ENCODE results near the gene KIF19. TPM values are rescaled to one million over a fixed set of nuclear protein-coding genes. Genes with fewer than 3 reads are reported as not detected.

The KIF19 gene
- total and polyA plus RNA-seq, 3 donors from 2014 or later, result 2.0 to 3.3 (median 3.0) TPM

GRCh38 chr17:74394275-74394950 is 68.4 kb downstream of the KIF19 start:
- Histone ChIP-seq H3K27ac (no peak overlapping the region), H3K27me3 (no peaks in the 10 kb centered on the region), H3K4me3 (no peak overlapping the region), H3K36me3 (ENCODE audit: low read depth, missing control alignments) (no peaks in the 10 kb centered on the region), H3K9me3 (no peaks in the 10 kb centered on the region), H3K4me1 (no peaks in the 10 kb centered on the region)
- TF ChIP-seq, protein P1, sequence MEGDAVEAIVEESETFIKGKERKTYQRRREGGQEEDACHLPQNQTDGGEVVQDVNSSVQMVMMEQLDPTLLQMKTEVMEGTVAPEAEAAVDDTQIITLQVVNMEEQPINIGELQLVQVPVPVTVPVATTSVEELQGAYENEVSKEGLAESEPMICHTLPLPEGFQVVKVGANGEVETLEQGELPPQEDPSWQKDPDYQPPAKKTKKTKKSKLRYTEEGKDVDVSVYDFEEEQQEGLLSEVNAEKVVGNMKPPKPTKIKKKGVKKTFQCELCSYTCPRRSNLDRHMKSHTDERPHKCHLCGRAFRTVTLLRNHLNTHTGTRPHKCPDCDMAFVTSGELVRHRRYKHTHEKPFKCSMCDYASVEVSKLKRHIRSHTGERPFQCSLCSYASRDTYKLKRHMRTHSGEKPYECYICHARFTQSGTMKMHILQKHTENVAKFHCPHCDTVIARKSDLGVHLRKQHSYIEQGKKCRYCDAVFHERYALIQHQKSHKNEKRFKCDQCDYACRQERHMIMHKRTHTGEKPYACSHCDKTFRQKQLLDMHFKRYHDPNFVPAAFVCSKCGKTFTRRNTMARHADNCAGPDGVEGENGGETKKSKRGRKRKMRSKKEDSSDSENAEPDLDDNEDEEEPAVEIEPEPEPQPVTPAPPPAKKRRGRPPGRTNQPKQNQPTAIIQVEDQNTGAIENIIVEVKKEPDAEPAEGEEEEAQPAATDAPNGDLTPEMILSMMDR (IDR thresholded peaks at IDR 0.05), result no peak
- no peak for TF ChIP-seq POLR2A (IDR thresholded peaks at IDR 0.05)
- intact Hi-C loops (cut with DNase I; ENCODE audit: low total_unique reads), result no loop called here
- no peak for DNase-seq
- 79 to 83% methylated on average over 12 of the region's 12 CpGs for WGBS, 2 donors

GRCh38 chr17:74394977-74395376 is 69.0 kb downstream of the KIF19 start:
- 91 to 95% methylated on average over 6 to 7 of the region's 7 CpGs for WGBS, 2 donors
- no peak overlapping the region for H3K27ac ChIP-seq
- intact Hi-C loops (cut with DNase I; ENCODE audit: low total_unique reads), result no loop called here
- H3K27me3 ChIP-seq, result no peaks in the 10 kb centered on the region
- H3K4me1 ChIP-seq, result no peaks in the 10 kb centered on the region
- TF ChIP-seq, protein P1 (IDR thresholded peaks at IDR 0.05), result no peak
- no peak for TF ChIP-seq POLR2A (IDR thresholded peaks at IDR 0.05)
- no peak overlapping the region for H3K4me3 ChIP-seq
- DNase-seq, result no peak
- no peaks in the 10 kb centered on the region for H3K36me3 ChIP-seq (ENCODE audit: low read depth, missing control alignments)
- H3K9me3 ChIP-seq, result no peaks in the 10 kb centered on the region

DNA sequence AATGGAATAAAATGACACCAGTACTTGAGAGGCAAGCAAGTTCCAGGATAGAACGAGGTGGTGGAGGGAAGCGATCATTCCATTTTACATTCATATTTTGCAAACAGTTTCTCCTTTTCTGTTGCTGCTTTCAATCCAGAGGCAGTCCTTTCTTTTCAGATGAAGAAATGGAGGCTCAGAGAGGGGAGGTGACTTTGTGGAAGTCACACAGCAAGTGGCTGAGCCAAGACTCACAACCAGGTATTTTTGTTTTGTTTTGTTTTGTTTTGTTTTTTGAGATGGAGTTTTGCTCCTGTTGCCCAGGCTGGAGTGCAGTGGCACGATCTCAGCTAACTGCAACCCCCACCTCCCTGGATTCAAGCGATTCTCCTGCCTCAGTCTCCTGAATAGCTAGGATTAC is 70.5 kb downstream of the KIF19 start:
- Histone ChIP-seq H3K4me1 (no peaks in the 10 kb centered on the region), H3K4me3 (no peak overlapping the region), H3K9me3 (no peaks in the 10 kb centered on the region), H3K36me3 (ENCODE audit: low read depth, missing control alignments) (no peaks in the 10 kb centered on the region), H3K27ac (no peak overlapping the region), H3K27me3 (no peaks in the 10 kb centered on the region)
- intact Hi-C loops (cut with DNase I; ENCODE audit: low total_unique reads), result no loop called here
- no peak for TF ChIP-seq POLR2A (IDR thresholded peaks at IDR 0.05)
- TF ChIP-seq, protein P1 (IDR thresholded peaks at IDR 0.05), result no peak
- WGBS, 2 donors, result 92 to 96% methylated on average over 4 of the region's 4 CpGs
- DNase-seq, result no peak

DNA sequence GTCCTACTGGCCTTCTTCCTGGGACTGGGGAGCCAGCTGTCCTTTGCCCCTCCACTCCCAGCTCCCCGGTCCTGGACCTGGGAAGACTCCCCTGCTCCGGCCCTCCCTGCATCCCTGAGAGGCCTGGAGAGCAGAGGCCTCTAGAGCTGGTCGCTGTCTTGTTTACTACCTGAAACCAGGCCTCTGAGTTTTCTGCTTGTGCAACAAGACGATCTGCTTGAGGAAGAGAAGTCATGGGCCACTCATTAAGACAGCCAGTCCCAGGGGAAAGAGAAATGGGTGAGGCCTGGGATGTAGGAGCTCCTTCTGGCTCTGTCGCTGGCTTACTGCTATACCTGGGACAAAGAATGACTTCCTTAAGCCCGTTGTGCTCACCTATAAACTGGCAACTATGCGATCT is 76.0 kb downstream of the KIF19 start:
- H3K4me3 ChIP-seq, result no peak overlapping the region
- no peak for DNase-seq
- TF ChIP-seq POLR2A (IDR thresholded peaks at IDR 0.05), result no peak
- TF ChIP-seq, protein P1 (IDR thresholded peaks at IDR 0.05), result no peak
- H3K36me3 ChIP-seq (ENCODE audit: low read depth, missing control alignments), result no peaks in the 10 kb centered on the region
- no peaks in the 10 kb centered on the region for H3K9me3 ChIP-seq
- H3K27me3 ChIP-seq, result no peaks in the 10 kb centered on the region
- H3K4me1 ChIP-seq, result no peaks in the 10 kb centered on the region
- intact Hi-C loops (cut with DNase I; ENCODE audit: low total_unique reads), result no loop called here
- WGBS, 2 donors, result 84 to 98% methylated on average over 7 of the region's 7 CpGs
- no peak overlapping the region for H3K27ac ChIP-seq

GRCh38 chr17:74403512-74404137 is 77.6 kb downstream of the KIF19 start:
- no peak for DNase-seq
- Histone ChIP-seq H3K36me3 (ENCODE audit: low read depth, missing control alignments) (no peaks in the 10 kb centered on the region), H3K27ac (no peak overlapping the region), H3K9me3 (no peaks in the 10 kb centered on the region), H3K4me1 (no peaks in the 10 kb centered on the region), H3K27me3 (no peaks in the 10 kb centered on the region), H3K4me3 (no peak overlapping the region)
- intact Hi-C loops (cut with DNase I; ENCODE audit: low total_unique reads), result no loop called here
- 69 to 78% methylated on average over 12 of the region's 12 CpGs for WGBS, 2 donors
- TF ChIP-seq POLR2A (IDR thresholded peaks at IDR 0.05), result no peak
- TF ChIP-seq, protein P1 (IDR thresholded peaks at IDR 0.05), result no peak

Data from testis (tissue), 3 donors.